PFSK-1 (cell line): Measurements from ENCODE around the gene GALNT9.

Source experiments
- POLR2AphosphoS5 ChIP-seq: IDR thresholded peaks from 2 replicates; pipeline ENCODE4 v1.6.1; 2012; ENCODE audit warnings: low read depth, mild to moderate bottlenecking, control low read depth, low read length, moderate library complexity
- REST ChIP-seq, 2 experiments: IDR thresholded peaks; 2 replicates each; pipeline versions ENCODE4 v1.6.1 to v1.8.0; 2011 to 2012; ENCODE audit warnings: low read depth in 2 of 2, low read length in 2 of 2, control low read depth in 1 of 2, inconsistent platforms in 1 of 2, mild to moderate bottlenecking in 1 of 2, moderate library complexity in 1 of 2; ENCODE audit not compliant: insufficient read depth in 1 of 2
- SIN3A ChIP-seq: IDR thresholded peaks from 2 replicates; pipeline ENCODE4 v1.6.1; 2012; ENCODE audit warnings: mild to moderate bottlenecking, low read length, moderate library complexity, borderline replicate concordance; ENCODE audit not compliant: insufficient read depth
- TAF1 ChIP-seq: IDR thresholded peaks from 2 replicates; pipeline ENCODE4 v1.6.1; 2012; ENCODE audit warnings: low read length, control low read depth, borderline replicate concordance; ENCODE audit not compliant: insufficient read depth

- TF ChIP-seq POLR2AphosphoS5 (no peak), REST (IDR thresholded peaks at IDR 0.05; ENCODE audit: insufficient read depth in 1 of 2, low read depth in 2 of 2, low read length in 2 of 2) (no peak), TAF1 (no peak), SIN3A (no peak)
Measured at GRCh38 chr12:132160016-132160415, 169.4 kb downstream of the GALNT9 start.
